Loucy (cell line): ENCODE results near the gene PJA2.

Source experiments
- H2AFZ ChIP-seq: fragments of 200-600 bp; sonication (generic); 2 replicates; pipeline ENCODE4 v1.6.0; 2016; ENCODE audit warnings: antibody characterized with exemption, mild to moderate bottlenecking, low read length, moderate library complexity
- H3F3A ChIP-seq: fragments of 200-600 bp; 2 replicates; pipeline ENCODE4 v1.6.0; 2016; ENCODE audit warnings: antibody characterized with exemption, low read depth, mild to moderate bottlenecking
- H3K27me3 ChIP-seq: fragments of 200-600 bp; sonication (generic); 2 replicates; pipeline ENCODE4 v1.6.1; 2014; ENCODE audit warnings: low read length, mild to moderate bottlenecking; ENCODE audit not compliant: insufficient read depth, poor library complexity, severe bottlenecking
- H3K36me3 ChIP-seq: fragments of 200-600 bp; sonication (generic); 2 replicates; pipeline ENCODE4 v1.6.1; 2016; ENCODE audit warnings: low read length; ENCODE audit not compliant: insufficient read depth
- H3K4me1 ChIP-seq: fragments of 200-600 bp; sonication (generic); 2 replicates; pipeline ENCODE4 v1.5.1; 2014; ENCODE audit warnings: low read length, mild to moderate bottlenecking; ENCODE audit not compliant: insufficient read depth, poor library complexity, severe bottlenecking
- H3K4me2 ChIP-seq: fragments of 200-600 bp; sonication (generic); 2 replicates; pipeline ENCODE4 v1.6.0; 2014; ENCODE audit warnings: antibody characterized with exemption, low read length, low read depth, mild to moderate bottlenecking; ENCODE audit not compliant: poor library complexity, severe bottlenecking
- H3K4me3 ChIP-seq: fragments of 200-600 bp; sonication (generic); 2 replicates; pipeline ENCODE4 v1.5.1; 2014; ENCODE audit warnings: low read length, mild to moderate bottlenecking, mixed read lengths; ENCODE audit not compliant: poor library complexity, severe bottlenecking
- H3K79me2 ChIP-seq: fragments of 200-600 bp; sonication (generic); 2 replicates; pipeline ENCODE4 v1.6.1; 2014; ENCODE audit warnings: low read length; ENCODE audit not compliant: insufficient read depth
- H3K9ac ChIP-seq: fragments of 200-600 bp; sonication (generic); 2 replicates; pipeline ENCODE4 v1.6.0; 2014; ENCODE audit warnings: mild to moderate bottlenecking, low read depth, low read length, moderate library complexity; ENCODE audit not compliant: poor library complexity, severe bottlenecking
- H3K9me2 ChIP-seq: fragments of 200-600 bp; sonication (generic); replicated peaks from 2 replicates; pipeline ENCODE4 v1.6.1; 2016; ENCODE audit warnings: low read depth, low read length, mixed read lengths
- H3K9me3 ChIP-seq: fragments of 200-600 bp; sonication (generic); 2 replicates; pipeline ENCODE4 v1.6.1; 2014; ENCODE audit warnings: mild to moderate bottlenecking, antibody characterized with exemption, low read length, low read depth; ENCODE audit not compliant: insufficient read depth
- H4K20me1 ChIP-seq: fragments of 200-600 bp; sonication (generic); 2 replicates; pipeline ENCODE4 v1.6.0; 2014; ENCODE audit warnings: antibody characterized with exemption, low read length, mild to moderate bottlenecking; ENCODE audit not compliant: insufficient read depth, poor library complexity, severe bottlenecking
- CTCF ChIP-seq: fragments of 200-600 bp; sonication (generic); conservative IDR thresholded peaks from 2 replicates; pipeline ENCODE4 v1.5.1; 2014; ENCODE audit warnings: mild to moderate bottlenecking, antibody characterized with exemption, low read length
- EZH2phosphoT487 ChIP-seq: fragments of 200-600 bp; IDR thresholded peaks from 2 replicates; pipeline ENCODE4 v1.6.1; 2018; ENCODE audit warnings: antibody characterized with exemption, mild to moderate bottlenecking, moderate library complexity, borderline replicate concordance

Gene PJA2

GRCh38 chr5:109334056-109334455 lies 75.7 kb downstream of the PJA2 start:
- Histone ChIP-seq H4K20me1 (no peaks in the 10 kb centered on the region), H3K36me3 (peaks cover 24% of the 10 kb centered on the region), H3K9me2 (no peaks in the 10 kb centered on the region), H3K9me3 (no peaks in the 10 kb centered on the region), H2AFZ (no peak overlapping the region), H3K9ac (no peak overlapping the region), H3K4me3 (no peak overlapping the region), H3K79me2 (no peaks in the 10 kb centered on the region), H3K4me2 (no peak overlapping the region), H3F3A (no peaks in the 10 kb centered on the region), H3K27me3 (no peaks in the 10 kb centered on the region), H3K4me1 (no peaks in the 10 kb centered on the region)
- TF ChIP-seq EZH2phosphoT487 (no peak), CTCF (no peak)

GRCh38 chr5:109329333-109330237 lies 80.2 kb downstream of the PJA2 start:
- H3K4me3 ChIP-seq, result no peak overlapping the region
- peaks cover 6% of the 10 kb centered on the region for H3K36me3 ChIP-seq
- no peaks in the 10 kb centered on the region for H3K79me2 ChIP-seq
- H3K27me3 ChIP-seq, result no peaks in the 10 kb centered on the region
- no peak overlapping the region for H3K9ac ChIP-seq
- no peaks in the 10 kb centered on the region for H3K9me3 ChIP-seq
- TF ChIP-seq CTCF (no peak), EZH2phosphoT487 (no peak)
- no peak overlapping the region for H2AFZ ChIP-seq
- no peak overlapping the region for H3K4me2 ChIP-seq
- no peaks in the 10 kb centered on the region for H3K4me1 ChIP-seq
- H3K9me2 ChIP-seq, result no peaks in the 10 kb centered on the region
- no peaks in the 10 kb centered on the region for H3F3A ChIP-seq
- H4K20me1 ChIP-seq, result no peaks in the 10 kb centered on the region

DNA sequence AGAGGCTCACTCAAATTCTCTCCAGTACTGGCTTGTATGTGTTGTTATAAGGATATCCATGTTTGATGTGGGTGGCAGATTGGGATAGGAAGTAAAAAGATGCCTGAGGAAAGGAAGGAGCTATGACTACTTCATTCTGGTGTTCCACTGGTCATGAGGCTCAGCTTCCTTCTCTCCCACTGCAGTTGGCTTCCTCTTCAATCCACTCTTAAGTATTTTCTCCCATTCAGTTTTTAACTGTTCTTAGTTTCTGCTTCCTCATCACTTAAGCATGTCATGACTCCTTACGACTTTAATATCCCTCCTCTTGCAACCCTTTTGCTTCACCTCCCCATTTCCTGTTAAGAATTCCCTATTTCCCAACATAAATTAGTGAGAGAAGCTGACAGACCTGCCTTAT lies 81.1 kb downstream of the PJA2 start:
- H3K9me3 ChIP-seq, result no peaks in the 10 kb centered on the region
- no peak overlapping the region for H3K9ac ChIP-seq
- H3K4me3 ChIP-seq, result no peak overlapping the region
- no peaks in the 10 kb centered on the region for H3K9me2 ChIP-seq
- no peak overlapping the region for H2AFZ ChIP-seq
- H3K4me2 ChIP-seq, result no peak overlapping the region
- no peaks in the 10 kb centered on the region for H4K20me1 ChIP-seq
- TF ChIP-seq CTCF (no peak), EZH2phosphoT487 (no peak)
- no peaks in the 10 kb centered on the region for H3K27me3 ChIP-seq
- no peaks in the 10 kb centered on the region for H3F3A ChIP-seq
- H3K4me1 ChIP-seq, result no peaks in the 10 kb centered on the region
- peaks cover 5% of the 10 kb centered on the region for H3K36me3 ChIP-seq
- H3K79me2 ChIP-seq, result no peaks in the 10 kb centered on the region
